ENCODE measurements around the gene KRT3.
A peak's percentile ranks its signal among the peaks of the same experiment; 100 is the strongest.

Gene KRT3

GRCh38 chr12:52795694-52796428, at the start of gene KRT3:
Gene KRT3, minus strand, starts transcription at chr12:52796117. Its CDS starts 75 bp downstream, at chr12:52796042.
- no peak for DNase-seq

DNA sequence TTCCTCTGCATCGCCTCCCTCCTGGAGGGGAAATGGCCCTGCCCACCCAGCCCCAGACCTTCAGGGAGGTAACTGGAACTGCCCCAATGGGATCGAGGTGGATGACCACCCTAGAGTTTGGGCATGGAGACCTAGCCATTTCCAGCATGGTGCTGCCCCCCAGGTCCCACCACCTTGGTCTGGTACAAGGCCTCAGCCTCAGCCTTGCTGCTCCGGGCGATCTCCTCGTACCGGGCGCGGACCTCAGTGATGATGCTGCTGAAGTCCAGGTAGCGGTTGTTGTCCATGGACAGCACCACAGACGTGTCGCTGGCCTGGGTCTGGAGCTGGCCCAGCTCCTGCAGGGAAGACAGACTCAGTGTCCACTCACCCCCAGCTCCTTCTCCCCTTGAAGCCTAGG, 48.5 kb upstream of the KRT3 start:
- no peak for DNase-seq

DNA sequence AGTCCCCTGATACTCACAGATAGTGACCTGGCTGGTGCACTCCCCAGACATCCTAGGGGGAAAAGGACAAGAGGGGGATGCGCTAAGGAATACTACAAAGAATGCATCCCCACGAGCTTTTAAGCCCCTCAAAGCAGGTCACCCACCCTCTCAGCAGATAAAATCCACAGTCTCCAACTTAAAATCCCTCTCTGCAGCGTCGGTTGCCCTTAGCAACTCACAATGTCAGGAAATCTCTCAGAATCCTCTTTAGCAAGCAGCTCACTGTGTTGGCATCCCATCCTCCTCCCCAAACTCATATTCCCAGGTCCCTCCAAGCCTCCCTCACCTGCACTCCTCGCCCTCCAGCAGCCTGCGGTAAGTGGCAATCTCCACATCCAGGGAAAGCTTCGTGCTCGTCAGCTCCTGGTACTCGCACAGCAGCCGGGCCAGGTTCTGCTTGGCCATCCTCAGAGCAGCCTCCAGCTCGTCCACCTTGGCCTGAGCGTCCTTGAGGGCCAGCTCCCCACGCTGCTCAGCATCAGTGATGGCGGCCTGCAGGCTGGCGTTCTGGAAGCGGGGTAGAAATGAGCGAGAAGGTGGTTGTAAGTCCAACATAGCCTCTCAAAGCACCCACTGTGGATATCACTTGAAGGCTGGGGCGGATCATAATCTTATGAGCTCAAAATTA, 43.7 kb upstream of the KRT3 start:
- DNase-seq, result no peak

DNA sequence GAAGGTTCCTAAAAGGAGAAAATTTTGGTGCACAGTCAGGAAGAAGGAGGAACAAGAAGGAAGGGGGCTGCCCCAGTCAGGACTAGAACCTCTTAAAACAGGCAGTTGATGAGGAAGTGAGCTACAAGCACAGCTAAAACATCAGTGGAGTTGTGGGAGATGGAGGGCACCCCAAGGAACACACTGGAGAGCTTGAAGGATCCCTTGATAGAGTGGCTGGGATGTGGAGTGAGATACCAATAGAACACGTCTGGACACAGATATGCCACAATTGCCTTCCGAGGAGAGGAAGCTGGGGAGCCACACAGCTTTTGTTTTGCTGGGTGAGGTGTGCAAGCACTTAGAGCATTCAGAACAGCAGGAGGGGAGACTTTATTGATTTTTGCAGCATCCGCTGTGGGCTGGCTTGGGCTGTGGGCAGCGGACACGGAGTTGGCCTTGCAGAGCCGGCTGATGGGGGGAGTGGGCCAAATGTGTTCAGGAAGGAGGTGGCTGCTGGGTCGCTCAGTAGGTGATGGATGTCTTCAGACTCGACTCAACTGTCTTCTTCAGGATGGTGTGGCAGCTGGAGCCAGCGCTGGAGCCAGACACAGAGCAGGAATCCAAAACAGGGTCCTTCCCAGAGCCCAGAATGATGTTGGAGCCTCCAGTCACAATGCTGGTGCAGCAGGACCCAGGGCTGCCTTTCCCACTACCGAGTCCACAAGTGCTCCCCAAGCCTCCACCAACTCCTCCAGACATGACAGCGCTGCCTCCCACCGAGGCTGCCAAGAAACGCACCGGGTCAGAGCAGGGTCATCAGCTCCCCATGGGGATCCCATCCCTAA, 42.9 kb upstream of the KRT3 start:
- DNase-seq, result no peak

GRCh38 chr12:52837781-52838608, 42.1 kb upstream of the KRT3 start:
- no peak for DNase-seq

GRCh38 chr12:52837413-52837741, 41.5 kb upstream of the KRT3 start:
- no peak for DNase-seq

DNA sequence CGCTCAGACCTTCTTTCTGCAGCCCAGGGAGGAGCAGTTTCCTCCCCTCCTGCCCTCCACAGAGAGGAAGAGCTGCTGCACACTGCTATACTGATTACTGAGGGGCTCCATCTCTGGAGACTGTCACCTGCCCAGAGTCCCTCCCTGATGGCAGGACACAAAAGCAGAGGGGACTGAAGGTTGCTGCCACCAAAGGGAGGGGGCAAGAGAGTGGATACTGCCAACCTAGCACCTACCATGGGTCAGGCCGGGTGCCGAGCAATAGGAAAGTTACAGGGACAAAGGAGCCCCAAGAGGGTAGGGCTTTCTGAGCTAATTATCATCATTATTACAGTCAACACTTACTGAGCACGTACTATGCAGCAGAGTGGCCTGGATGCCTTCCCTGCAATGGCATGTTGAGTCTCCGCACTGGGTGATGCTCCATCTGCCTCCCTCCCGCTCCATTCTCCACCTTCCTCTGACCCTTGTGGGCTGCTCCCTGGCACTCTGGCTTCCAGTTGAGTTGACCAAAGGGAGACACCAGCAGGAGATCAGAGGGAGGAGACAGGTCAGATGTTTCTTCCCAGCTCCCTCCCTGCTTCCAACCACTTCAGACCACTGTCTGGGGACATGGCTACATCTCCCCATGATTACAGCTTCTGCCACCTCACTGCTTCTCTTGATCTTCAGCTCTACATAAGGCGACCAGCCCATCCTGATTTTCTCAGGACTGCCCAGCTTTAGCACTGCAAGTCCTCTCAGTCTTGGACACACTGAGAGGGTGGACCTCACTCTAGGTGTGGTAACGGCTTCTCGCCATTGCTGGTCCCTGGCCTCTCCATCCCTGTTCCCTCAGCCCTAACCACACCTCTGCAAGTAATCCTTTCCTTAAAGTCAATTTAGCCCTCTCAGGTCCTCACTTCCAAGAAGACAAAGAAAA, 40.8 kb upstream of the KRT3 start:
- DNase-seq, result no peak

DNA sequence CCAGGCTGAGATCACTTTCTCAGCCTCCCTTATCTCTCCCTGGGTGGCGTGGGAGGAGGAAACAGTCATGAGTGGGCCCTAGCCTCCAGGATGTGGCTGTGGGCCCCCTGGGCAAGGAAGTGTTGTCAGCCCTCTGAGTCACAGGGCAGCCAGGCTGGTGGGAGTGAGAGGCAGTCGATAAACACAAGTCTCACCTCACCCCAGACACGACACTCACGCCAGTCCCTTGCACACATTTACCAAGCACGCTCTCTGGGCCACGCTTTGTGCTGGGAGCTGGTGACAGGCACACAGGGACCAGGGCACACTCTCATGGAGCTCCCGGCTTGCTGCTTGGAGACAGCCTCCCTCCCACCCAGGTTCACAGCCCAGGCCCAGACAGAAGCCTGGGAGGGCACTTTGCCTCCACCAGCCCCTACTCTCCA, 40.1 kb upstream of the KRT3 start:
- peak; percentile 82 for DNase-seq

- DNase-seq, result peak; percentile 66
These were observed 39.5 kb upstream of the KRT3 start for GRCh38 chr12:52835271-52836041.

DNA sequence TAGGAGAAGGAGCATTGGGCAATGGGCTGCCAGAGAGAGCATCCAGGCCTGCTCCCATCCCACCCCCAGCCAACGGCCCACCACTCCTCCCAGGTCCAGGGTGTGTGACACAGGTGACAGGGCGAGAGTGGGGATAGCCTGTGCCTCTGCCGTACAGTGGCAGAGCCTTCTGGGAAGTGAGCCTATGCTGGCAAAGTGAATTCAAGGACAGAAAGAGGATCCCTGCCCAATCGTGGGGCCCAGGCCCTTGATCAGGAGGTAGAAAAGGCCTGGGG, 38.7 kb upstream of the KRT3 start:
- no peak for DNase-seq

- no peak for DNase-seq
These were observed 38.2 kb upstream of the KRT3 start, which contains the start of gene KRT79 for GRCh38 chr12:52833922-52834726. Gene KRT79, minus strand, starts transcription at chr12:52834311. Its CDS starts 51 bp downstream, at chr12:52834260.

DNA sequence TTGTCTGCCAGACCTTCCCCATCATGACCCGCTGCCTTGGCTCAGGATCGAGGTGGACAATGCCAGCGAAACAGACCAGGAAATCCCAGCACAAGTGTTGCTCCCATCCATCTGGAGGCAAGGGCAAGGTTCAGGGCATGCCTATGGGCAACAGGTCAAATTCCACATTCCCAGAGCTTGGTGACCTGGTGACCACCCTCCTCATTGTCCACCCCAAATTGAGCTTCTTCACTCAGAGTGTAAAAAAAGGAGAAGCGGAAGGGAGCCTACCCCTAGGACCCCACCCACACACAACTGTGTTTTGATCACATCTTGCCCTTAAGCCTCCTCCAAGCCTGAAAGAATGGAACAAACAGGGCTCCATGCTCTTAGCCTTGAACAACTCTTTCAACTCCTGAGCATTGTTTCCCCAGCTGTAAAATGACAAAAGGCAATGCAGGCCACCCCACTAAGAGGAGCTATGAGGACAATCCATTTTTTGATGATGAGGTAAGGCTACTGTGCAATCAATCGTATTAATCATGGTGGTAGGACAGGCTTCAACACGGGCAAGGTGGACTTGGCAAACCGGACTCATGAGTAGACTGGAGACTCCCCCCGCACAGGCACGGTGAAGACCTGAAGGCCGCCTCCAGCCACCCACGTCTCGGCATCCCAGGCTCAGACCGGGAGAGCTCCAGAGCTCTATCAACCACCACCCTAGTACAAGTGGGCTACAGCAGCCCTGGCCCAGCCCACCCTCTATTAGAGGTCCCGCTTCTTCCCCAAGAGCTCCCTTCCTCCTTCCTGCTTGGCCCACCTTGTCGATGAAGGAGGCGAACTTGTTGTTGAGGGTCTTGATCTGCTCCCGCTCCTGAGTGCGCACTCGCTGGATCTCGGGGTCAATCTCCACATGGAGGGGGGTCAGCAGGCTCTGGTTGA, 37.3 kb upstream of the KRT3 start:
- DNase-seq, result no peak

DNA sequence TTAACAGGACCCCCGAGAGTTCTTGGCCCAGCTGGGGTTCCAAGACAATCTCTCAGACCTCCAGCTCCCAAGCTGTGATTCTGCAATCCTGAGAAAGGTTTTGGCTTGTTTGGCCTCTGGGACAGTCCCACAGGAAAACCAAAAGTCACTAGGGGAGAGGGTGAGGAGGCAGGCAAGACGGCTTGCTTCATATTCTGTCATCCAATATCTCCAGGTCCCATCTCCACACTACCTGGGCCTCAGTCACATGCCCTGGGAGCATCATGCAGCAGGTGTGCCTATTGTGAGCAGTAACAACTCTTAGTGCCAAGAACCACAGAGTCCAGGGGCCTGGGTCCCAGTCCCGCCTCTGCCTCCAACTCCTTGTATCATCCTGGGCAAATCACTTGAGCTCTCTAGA, 36.5 kb upstream of the KRT3 start:
- DNase-seq, result no peak

DNA sequence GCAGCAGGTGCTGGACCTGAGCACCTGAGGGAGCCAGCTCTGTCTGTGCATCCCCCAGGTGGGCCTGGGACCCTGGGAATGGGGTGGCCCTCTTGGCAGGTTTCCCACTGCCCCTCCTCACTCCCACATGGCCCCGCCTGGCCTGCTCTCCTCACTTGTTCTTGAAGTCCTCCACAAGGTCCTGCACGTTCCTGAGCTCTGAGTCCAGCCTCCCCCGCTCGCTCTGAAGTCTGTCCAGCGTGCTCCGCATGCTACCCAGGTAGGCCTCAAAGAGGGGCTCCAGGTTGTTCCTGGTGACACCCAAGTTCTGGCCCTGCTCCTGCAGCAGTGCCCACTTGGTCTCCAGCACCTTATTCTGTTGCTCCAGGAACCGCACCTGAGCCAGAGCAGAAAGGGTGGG, 35.3 kb upstream of the KRT3 start:
- no peak for DNase-seq

DNA sequence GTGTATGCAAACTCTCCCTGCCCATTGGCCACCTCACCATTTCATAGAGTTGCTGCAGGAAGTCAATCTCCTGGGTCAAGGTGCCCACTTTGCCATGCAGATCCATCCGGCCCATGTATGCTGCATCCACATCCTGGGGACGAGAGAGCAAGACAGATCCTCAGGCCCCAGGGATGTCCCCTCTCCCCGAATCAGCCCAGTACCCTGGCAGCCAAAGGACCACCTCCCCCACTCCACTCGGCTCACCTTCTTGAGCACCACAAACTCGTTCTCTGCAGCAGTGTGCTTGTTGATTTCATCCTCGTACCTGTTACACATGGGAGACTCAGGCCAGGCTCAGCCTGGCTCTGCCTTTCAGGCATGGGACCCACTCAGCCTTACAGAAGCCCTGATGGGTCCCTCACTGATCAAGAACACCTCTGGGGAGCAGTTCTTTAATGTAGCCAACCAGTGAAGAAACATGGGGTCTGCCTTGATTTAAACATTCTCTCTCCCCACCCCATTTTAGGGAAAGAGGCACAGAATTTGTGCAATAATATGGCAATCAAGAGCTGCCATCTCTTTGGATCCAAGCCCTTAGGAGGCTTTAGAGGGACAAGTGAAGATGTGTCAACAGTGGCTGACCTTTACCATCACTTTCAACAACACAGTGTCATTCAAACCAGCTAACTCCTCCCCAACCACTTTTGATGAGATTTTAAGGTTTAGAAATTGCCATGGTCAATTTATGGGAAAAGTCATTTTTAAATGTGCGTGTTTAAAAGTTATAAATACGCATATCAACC, 34.3 kb upstream of the KRT3 start:
- no peak for DNase-seq

- no peak for DNase-seq
These were observed 32.7 kb upstream of the KRT3 start for GRCh38 chr12:52828591-52829021.

GRCh38 chr12:52828156-52828555, 32.2 kb upstream of the KRT3 start:
- DNase-seq, result no peak

- DNase-seq, result no peak
These were observed 31.7 kb upstream of the KRT3 start for GRCh38 chr12:52827499-52828090.
